ENCODE data around the gene EYS. TPM values are rescaled to one million over a fixed set of nuclear protein-coding genes. Genes with fewer than 3 reads are reported as not detected.

EYS gene
- total RNA-seq, 1 experiment from 2014 or later: 0.98 TPM

GRCh38 chr6:64838726-64839125 lies 868.3 kb downstream of the EYS start:
- no peak for DNase-seq (ENCODE audit: low read depth)

DNA sequence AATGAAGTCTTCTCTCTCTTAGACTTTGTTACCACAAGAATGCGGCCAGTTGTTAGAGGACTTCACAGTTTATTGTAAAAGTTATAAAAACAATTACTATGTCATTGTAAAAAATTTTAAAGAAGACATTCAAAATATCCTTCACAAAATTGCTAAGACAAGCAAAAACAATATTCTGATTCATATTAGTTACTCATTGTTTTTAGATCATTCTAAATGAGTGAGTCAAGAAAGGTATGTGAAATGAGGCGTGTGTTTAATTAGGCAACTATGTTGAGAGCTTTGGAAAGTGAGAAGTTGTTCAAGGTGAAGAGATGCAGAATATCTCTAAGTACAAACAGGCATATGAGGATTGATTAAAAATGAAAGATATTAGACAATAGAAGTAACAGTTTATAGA lies 875.3 kb downstream of the EYS start:
- no peak for DNase-seq (ENCODE audit: low read depth)

DNA sequence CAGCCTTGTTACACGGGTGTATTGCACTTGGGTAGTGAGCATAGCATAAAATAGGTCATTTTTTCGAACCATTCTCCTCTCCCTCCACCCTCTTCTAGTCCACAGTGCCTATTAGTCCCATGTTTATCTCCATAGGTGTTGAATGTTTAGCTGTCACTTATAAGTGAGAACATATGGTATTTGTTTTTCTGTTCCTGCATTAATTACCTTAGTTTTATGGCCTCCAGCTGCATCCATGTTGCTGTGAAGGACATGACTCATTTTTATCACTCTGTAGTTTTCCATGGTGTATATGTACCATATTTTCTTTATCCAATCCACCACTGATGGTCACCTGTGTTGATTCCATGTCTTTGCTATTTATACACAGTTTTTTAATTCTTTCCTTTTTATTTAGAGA lies 889.5 kb downstream of the EYS start:
- no peak for DNase-seq (ENCODE audit: low read depth)

GRCh38 chr6:64815718-64816117 lies 891.3 kb downstream of the EYS start:
- DNase-seq (ENCODE audit: low read depth): no peak

- DNase-seq (ENCODE audit: low read depth): no peak
Measured at GRCh38 chr6:64812138-64812537, 894.9 kb downstream of the EYS start.

- DNase-seq (ENCODE audit: low read depth): no peak
Measured at GRCh38 chr6:64811119-64811518, 895.9 kb downstream of the EYS start.

GRCh38 chr6:64807785-64808184 lies 899.2 kb downstream of the EYS start:
- no peak for DNase-seq (ENCODE audit: low read depth)

DNA sequence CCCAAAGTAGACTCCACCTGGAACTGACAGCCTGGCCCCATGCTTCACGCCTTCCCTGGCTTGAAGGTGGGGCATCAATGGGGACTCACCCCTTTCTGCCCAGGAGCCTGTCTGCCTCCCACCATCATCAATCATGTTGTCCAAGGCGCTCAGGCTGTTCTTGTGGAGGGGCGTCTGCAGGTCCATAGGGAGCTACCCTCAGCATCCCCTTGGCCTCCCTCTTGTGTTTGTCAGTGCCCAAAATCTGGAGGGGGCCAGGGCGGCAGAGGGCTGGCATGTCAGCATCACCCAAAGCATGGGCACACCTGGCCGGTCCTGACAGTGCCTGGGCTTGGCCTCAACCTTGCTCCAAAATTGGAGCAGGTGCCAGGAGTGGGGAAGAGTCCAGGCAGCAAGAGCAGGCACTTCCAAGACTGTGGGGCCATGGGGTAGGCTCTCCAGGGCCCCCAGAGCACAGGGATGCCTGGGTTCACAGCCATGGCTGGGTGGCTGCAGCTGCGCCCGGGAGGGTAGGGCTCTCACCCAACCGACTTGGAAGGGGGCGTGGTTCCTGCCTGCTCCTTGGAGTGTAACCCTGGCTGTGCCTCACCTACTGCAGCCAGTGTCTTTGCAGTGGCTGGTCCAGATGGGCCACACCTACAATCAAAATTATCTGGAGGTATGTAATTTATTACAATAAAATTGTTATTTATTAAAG lies 903.4 kb downstream of the EYS start:
- DNase-seq (ENCODE audit: low read depth): no peak

GRCh38 chr6:64792534-64792933 lies 914.5 kb downstream of the EYS start:
- no peak for DNase-seq (ENCODE audit: low read depth)

DNA sequence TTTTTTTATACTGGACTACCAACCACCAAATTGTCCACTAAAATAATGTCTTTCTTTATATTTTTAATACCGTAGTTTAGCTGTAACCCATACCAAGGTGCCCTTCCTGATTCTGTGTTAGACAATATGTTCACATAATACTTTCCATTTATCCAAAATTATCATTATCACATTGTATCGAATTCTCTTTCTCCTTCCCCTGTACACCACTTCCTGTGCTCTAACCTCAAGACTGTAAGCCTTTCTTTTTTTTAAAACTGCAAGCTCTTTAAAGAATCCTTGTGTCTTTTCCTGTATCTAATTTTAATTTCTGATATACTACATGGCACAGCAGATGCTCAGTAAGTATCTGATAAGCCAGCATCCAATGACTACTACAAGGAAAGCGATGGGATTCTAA lies 917.5 kb downstream of the EYS start:
- DNase-seq (ENCODE audit: low read depth): no peak

DNA sequence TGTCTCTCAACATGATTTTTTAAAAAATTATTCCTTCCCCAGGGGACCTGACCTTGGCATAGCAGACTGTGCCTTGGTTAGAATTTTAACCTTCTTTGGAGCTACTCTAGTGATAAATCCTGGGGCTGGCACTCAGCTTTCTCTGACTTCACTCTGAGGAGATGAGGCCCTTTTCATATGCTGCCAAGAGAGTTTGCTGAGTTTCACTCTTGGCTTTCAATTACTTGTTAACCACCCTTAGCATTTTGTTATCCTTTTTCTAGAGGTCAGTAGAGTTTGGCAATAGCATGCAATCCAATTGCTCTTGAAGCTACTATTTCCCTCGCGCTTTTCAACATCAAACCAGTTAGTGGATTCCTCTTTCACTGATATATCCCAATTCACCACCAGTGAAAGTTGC lies 920.3 kb downstream of the EYS start:
- DNase-seq (ENCODE audit: low read depth): no peak

DNA sequence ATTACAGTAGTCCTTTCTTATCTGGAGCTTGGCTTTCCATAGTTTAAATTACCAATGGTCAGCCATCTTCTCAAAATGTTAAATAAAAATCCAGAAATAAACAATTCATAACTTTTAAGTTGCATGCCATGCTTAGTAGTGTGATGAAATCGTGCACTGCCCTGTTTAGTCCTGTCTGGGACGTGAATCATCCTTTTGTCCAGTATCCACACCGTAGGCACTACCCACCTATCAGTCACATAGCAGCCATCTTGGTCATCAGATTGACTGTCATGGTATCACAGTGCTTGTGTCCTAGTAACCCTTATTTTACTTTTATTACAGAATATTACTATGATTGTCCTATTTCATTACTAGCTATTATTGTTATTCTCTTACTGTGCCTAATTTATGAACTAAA lies 924.1 kb downstream of the EYS start:
- no peak for DNase-seq (ENCODE audit: low read depth)

DNA sequence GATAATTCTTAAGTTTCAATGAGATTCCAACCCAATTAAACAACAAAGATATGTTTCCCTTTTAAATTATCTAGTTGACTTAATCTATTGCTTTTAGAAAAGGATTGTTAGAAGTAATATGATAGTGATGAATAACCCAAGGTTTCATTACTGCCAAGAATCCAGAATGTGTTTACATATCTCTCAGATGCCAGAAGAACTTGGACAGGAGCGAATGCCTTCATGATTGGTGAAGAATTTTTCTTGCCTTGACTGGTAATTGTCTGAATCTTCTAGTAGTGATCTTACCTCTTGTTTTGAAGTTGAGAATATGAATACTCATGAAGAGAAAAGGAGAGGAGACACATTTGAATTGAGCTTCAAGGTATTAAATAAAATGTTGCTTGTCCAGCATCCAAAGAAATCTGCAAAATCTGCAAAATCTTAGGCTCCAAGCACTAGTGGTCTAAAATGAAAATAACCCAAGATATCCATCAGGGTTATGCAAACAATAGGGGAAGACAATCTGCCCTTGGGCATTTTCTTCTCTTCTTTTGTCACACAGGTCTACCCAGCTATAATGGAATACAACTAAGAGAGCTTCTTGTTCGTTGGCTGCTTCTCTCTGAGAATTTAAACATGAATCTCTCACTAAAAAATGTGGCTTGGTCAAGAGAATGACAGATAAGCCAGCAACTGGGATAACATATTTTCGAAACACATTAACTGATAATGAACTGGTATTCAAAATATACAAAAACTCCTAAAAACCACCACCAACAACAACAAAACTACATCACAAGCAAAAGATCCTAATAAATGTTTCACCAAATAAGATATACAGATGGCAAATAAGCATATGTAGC lies 928.9 kb downstream of the EYS start:
- DNase-seq (ENCODE audit: low read depth): no peak

DNA sequence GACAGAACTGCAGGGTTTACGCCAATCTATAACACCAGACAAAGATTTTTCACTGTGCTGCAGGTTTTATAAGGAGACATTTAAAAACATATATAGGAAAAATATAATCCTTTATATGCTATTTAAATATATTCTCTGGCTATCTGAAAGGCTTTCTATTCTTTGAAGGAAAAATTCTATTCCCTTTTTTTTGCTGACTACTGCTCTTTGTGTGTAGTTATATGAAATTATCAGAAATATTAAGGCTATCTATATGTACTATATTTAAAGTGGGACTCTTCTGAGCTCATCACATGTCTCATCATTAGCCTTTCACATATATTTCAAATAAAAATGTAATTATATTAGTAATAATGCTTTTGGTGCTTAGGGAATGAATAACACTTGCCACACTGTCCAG lies 930.7 kb downstream of the EYS start:
- DNase-seq (ENCODE audit: low read depth): no peak

DNA sequence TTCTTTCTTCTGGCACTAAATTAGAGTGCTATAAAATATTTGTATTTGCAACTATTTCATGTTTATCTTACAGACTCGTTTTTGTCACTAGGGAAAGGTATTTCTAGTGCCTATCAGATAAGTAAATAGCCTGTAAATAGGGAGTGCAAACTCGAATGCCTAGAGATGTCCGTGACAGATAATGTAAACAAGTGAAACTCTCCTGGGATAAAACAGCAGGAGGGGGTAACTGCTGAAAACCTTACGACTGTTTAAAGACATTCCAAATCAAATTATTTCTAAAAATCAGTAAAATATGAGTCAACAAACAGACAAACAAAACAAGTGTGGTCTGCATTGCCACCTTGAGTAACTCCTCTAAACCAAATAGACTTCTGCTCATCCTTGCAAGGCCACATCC lies 932.1 kb downstream of the EYS start:
- DNase-seq (ENCODE audit: low read depth): no peak

- DNase-seq (ENCODE audit: low read depth): no peak
Measured at GRCh38 chr6:64750910-64751309, 956.1 kb downstream of the EYS start.

DNA sequence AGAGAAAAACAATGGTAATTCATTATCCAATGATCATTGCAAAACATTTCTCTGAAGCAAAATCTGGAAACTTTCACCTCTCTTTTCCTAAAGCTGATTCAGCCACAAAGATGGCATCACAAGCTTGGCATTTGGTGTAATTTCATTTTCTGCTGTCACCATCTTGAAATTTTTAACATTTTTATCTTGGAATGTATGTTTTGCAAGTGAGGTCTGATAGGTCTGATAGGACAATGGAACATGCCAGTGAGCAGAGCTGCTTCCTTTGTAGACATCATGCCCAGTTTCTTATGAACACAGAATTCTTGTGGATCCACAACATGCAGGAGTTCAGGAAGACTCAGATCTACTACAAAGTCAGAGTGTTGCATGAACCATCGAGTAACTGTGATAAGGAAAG lies 969.6 kb downstream of the EYS start:
- no peak for DNase-seq (ENCODE audit: low read depth)

- DNase-seq (ENCODE audit: low read depth): no peak
Measured at GRCh38 chr6:64736421-64736950, 970.5 kb downstream of the EYS start.

- no peak for DNase-seq (ENCODE audit: low read depth)
Measured at GRCh38 chr6:64733433-64733832, 973.6 kb downstream of the EYS start.

DNA sequence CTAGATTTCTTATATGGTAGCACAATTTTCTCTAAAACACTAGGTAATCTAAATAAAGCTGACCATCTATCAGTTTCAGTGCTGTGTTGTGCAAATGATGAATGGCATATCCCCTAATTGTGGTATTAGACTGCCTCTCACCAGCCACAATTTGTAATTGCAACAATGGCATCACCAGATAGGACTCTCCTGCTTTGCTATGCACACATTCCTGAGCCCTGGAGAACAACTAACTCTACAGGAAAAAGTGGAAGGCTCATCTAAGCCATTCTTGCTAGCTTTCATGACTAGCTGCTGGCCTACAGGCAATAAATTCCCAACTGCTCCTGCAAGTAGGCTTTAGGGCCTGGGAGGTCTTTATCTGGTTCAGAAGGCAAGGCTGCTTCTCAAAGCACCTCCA lies 974.1 kb downstream of the EYS start:
- no peak for DNase-seq (ENCODE audit: low read depth)

GRCh38 chr6:64729522-64729921 lies 977.5 kb downstream of the EYS start:
- DNase-seq (ENCODE audit: low read depth): no peak

DNA sequence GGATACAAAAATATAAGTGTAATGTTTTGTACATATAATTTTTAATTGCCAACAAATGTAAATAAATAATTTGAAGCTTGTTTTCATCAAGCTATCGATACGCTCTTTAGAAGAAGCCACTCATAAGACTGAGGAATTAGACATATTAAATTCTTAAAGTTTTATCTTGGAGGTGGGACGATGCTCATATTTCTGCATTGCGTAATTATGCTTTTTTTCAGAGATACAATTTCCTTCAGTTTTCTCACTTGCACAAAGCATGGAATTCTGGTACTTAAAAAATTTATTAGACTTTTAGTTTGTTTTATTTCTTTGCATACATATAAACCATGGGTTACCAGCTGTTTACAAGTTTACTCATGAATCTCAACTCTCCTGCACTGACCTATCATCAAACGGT lies 980.0 kb downstream of the EYS start:
- DNase-seq (ENCODE audit: low read depth): no peak

DNA sequence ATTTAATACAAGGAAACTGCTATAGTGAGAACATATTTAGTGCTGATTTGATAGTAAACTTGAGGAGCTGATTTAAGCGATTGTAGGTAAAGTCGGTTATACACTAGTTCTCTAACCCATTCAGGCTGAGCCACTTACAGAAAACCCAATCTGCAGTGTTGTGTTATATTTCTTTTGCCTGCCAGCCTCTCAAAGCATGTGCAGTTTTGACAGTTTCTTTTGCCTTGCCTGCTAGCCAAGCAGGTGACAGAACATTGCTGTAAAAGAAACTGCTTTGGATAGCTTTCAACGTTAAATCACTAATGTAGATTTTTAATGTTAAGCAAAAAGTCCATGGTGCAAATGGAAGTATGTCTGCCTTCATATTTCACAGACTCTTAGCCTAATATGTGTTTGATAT lies 982.9 kb downstream of the EYS start:
- DNase-seq (ENCODE audit: low read depth): no peak
